ENCODE data around the gene CPED1. TPM values are rescaled to one million over a fixed set of nuclear protein-coding genes. Genes with fewer than 3 reads are reported as not detected.

Gene CPED1
- polyA plus RNA-seq, 1 donor from 2014 or later, result not detected

GRCh38 chr7:121103579-121103978, 115.1 kb downstream of the CPED1 start:
- Histone ChIP-seq H3K9me2 (ENCODE audit: insufficient read depth, low read length) (no peaks in the 10 kb centered on the region), H3K4me3 (ENCODE audit: low read length) (no peak overlapping the region), H2AFZ (ENCODE audit: low read depth, low read length) (no peak overlapping the region), H3F3A (ENCODE audit: insufficient read depth, low read length, poor library complexity, severe bottlenecking) (no peaks in the 10 kb centered on the region), H3K27me3 (ENCODE audit: insufficient read depth, low read depth, low read length) (no peaks in the 10 kb centered on the region), H3K9ac (ENCODE audit: low read length) (no peak overlapping the region), H3K79me2 (replicated peaks; ENCODE audit: insufficient read depth, low read length) (no peaks in the 10 kb centered on the region), H4K20me1 (ENCODE audit: insufficient read depth) (no peaks in the 10 kb centered on the region), H3K9me3 (ENCODE audit: low read length) (no peaks in the 10 kb centered on the region), H3K4me2 (ENCODE audit: low read length) (no peak overlapping the region), H3K36me3 (ENCODE audit: insufficient read depth, low read length) (no peaks in the 10 kb centered on the region), H3K27ac (ENCODE audit: low read length) (no peak overlapping the region)
- TF ChIP-seq SMC3 (conservative IDR thresholded peaks at IDR 0.05; ENCODE audit: poor library complexity), result no peak
- no peak for TF ChIP-seq RAD21 (conservative IDR thresholded peaks at IDR 0.05)
- no peak for TF ChIP-seq POLR2AphosphoS5 (IDR thresholded peaks at IDR 0.05)
- TF ChIP-seq EZH2 (IDR thresholded peaks at IDR 0.05; ENCODE audit: borderline replicate concordance, insufficient read depth, low read length, poor library complexity, severe bottlenecking), result no peak
- no peak for TF ChIP-seq REST (IDR thresholded peaks at IDR 0.05; ENCODE audit: borderline replicate concordance)
- TF ChIP-seq MXI1 (conservative IDR thresholded peaks at IDR 0.05; ENCODE audit: poor library complexity, severe bottlenecking), result no peak
- no peak for TF ChIP-seq TAF1 (IDR thresholded peaks at IDR 0.05; ENCODE audit: low read depth)
- TF ChIP-seq EP300 (conservative IDR thresholded peaks at IDR 0.05; ENCODE audit: poor library complexity, severe bottlenecking), result no peak
- TF ChIP-seq CTCF (IDR thresholded peaks at IDR 0.05; ENCODE audit: poor library complexity, severe bottlenecking), result no peak

- no peaks in the 10 kb centered on the region for H3K36me3 ChIP-seq (ENCODE audit: insufficient read depth, low read length)
- no peak overlapping the region for H3K9ac ChIP-seq (ENCODE audit: low read length)
- H3F3A ChIP-seq (ENCODE audit: insufficient read depth, low read length, poor library complexity, severe bottlenecking), result no peaks in the 10 kb centered on the region
- H3K27me3 ChIP-seq (ENCODE audit: insufficient read depth, low read depth, low read length), result no peaks in the 10 kb centered on the region
- no peaks in the 10 kb centered on the region for H3K9me3 ChIP-seq (ENCODE audit: low read length)
- H3K27ac ChIP-seq (ENCODE audit: low read length), result no peak overlapping the region
- no peak for TF ChIP-seq CTCF (IDR thresholded peaks at IDR 0.05; ENCODE audit: poor library complexity, severe bottlenecking)
- TF ChIP-seq REST (IDR thresholded peaks at IDR 0.05; ENCODE audit: borderline replicate concordance), result no peak
- TF ChIP-seq EP300 (conservative IDR thresholded peaks at IDR 0.05; ENCODE audit: poor library complexity, severe bottlenecking), result no peak
- TF ChIP-seq TAF1 (IDR thresholded peaks at IDR 0.05; ENCODE audit: low read depth), result no peak
- no peak for TF ChIP-seq SMC3 (conservative IDR thresholded peaks at IDR 0.05; ENCODE audit: poor library complexity)
- no peak for TF ChIP-seq MXI1 (conservative IDR thresholded peaks at IDR 0.05; ENCODE audit: poor library complexity, severe bottlenecking)
- no peak for TF ChIP-seq POLR2AphosphoS5 (IDR thresholded peaks at IDR 0.05)
- TF ChIP-seq EZH2 (IDR thresholded peaks at IDR 0.05; ENCODE audit: borderline replicate concordance, insufficient read depth, low read length, poor library complexity, severe bottlenecking), result no peak
- TF ChIP-seq RAD21 (conservative IDR thresholded peaks at IDR 0.05), result no peak
- no peak overlapping the region for H3K4me3 ChIP-seq (ENCODE audit: low read length)
- H3K4me2 ChIP-seq (ENCODE audit: low read length), result no peak overlapping the region
- H3K79me2 ChIP-seq (replicated peaks; ENCODE audit: insufficient read depth, low read length), result no peaks in the 10 kb centered on the region
- H4K20me1 ChIP-seq (ENCODE audit: insufficient read depth), result no peaks in the 10 kb centered on the region
- H3K9me2 ChIP-seq (ENCODE audit: insufficient read depth, low read length), result no peaks in the 10 kb centered on the region
- no peak overlapping the region for H2AFZ ChIP-seq (ENCODE audit: low read depth, low read length)
Measured at GRCh38 chr7:121105262-121105661, 116.8 kb downstream of the CPED1 start.
